Lung (tissue), 12 donors: Measurements from ENCODE around the gene ACIN1. TPM values are rescaled to one million over a fixed set of nuclear protein-coding genes. Genes with fewer than 3 reads are reported as not detected.
A peak's percentile ranks its signal among the peaks of the same experiment; 100 is the strongest.

Experiments used
- ATAC-seq: fragments of 200-7000 bp; cut with Tn5 transposase; one replicate; pipeline ENCODE4 v1.9.1; 2020; ENCODE audit warnings: moderate number of reproducible peaks; ENCODE audit not compliant: insufficient read depth, low FRiP score
- DNase-seq, 3 donors: peaks; one replicate each; pipeline ENCODE4 v3.0.0-alpha.2; 2013 to 2017
- H3K27ac ChIP-seq, 2 donors: one replicate each; pipeline ENCODE4 v1.5.1; 2013; ENCODE audit warnings: mild to moderate bottlenecking in 2 of 2, moderate library complexity in 2 of 2, control low read depth in 1 of 2, inconsistent platforms in 1 of 2, low read depth in 1 of 2, low read length in 1 of 2
- H3K27me3 ChIP-seq, 3 donors: one replicate each; pipeline ENCODE4 v1.5.1; 2013; ENCODE audit warnings: low read length in 2 of 3; ENCODE audit not compliant: control insufficient read depth in 3 of 3, insufficient read depth in 3 of 3
- H3K36me3 ChIP-seq, 4 donors: one replicate each; pipeline ENCODE4 v1.5.1; 2013; ENCODE audit warnings: low read length in 4 of 4, mild to moderate bottlenecking in 1 of 4, moderate library complexity in 1 of 4; ENCODE audit not compliant: control insufficient read depth in 4 of 4, insufficient read depth in 4 of 4
- H3K4me1 ChIP-seq, 5 donors: one replicate each; pipeline ENCODE4 v1.5.1; 2013; ENCODE audit warnings: low read length in 5 of 5, mild to moderate bottlenecking in 2 of 5, moderate library complexity in 1 of 5; ENCODE audit not compliant: control insufficient read depth in 5 of 5, insufficient read depth in 5 of 5
- H3K4me3 ChIP-seq: one replicate; pipeline ENCODE4 v1.5.1; 2013; ENCODE audit warnings: mild to moderate bottlenecking, control low read depth, moderate library complexity
- H3K9ac ChIP-seq, 2 donors: one replicate each; pipeline ENCODE4 v1.5.1; 2013; ENCODE audit warnings: low read length in 2 of 2, control low read depth in 1 of 2; ENCODE audit not compliant: insufficient read depth in 1 of 2
- H3K9me3 ChIP-seq, 4 donors: one replicate each; pipeline ENCODE4 v1.5.1; 2013; ENCODE audit warnings: low read length in 3 of 4, mild to moderate bottlenecking in 1 of 4, moderate library complexity in 1 of 4; ENCODE audit not compliant: control insufficient read depth in 4 of 4, insufficient read depth in 3 of 4
- WGBS, 2 donors: extraction: QIAGEN DNeasy Blood & Tissue Kit; methylation state at CpG; one replicate each; pipeline ENCODE4 v1.1.7; 2013; 5-methylcytosine and 5-hydroxymethylcytosine counted together
- polyA plus RNA-seq, 2 donors: library from polyadenylated mRNA; stranded (reverse); fragments of 200-250 nt; gene quantifications; one replicate each; pipeline ENCODE4 v1.2.1, GENCODE V29; 2013
- total RNA-seq, 2 donors: library from RNA; depleted of rRNA in 1 of 2; stranded (reverse); fragments of >200 nt in 1 of 2; gene quantifications; one replicate each; pipeline ENCODE4 v1.2.1, GENCODE V29; 2014 to 2021
- TF ChIP-seq, protein P1 (sequence below): IDR thresholded peaks from 2 replicates; pipeline ENCODE4 v1.5.1; 2012; ENCODE audit warnings: mild to moderate bottlenecking; ENCODE audit errors: control extremely low read depth, extremely low read depth
- donor health status: control.
- donor health status: control.
- donor health status: Bipolar disorder and iron deficiency.
- donor health status: healthy.
- donor health status: DM: yes; HTN: yes; CAD: no.

ACIN1 gene
- total and polyA plus RNA-seq, 4 donors: 76.3 to 154 (median 115) TPM

DNA sequence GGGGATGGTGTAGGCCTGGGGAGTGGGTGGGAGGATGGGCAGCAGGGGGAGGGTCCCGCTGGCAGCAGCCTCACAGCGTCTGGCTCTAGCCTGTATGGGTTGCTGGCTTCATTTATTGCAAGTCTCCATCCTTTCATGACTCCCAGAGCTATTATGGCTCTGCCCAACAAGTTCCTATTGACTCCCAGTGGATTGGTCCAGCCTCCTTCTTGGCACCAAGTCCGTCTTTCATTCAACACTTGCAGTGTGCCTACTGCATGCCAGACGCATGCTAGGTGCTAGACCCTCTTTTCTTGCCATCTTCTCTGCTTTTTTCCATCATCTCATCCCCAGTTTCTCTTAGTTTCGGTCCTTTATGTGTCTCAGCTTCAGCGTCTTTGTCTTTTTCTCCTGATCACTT, 51.8 kb downstream of the ACIN1 start:
- DNase-seq: no peak

DNA sequence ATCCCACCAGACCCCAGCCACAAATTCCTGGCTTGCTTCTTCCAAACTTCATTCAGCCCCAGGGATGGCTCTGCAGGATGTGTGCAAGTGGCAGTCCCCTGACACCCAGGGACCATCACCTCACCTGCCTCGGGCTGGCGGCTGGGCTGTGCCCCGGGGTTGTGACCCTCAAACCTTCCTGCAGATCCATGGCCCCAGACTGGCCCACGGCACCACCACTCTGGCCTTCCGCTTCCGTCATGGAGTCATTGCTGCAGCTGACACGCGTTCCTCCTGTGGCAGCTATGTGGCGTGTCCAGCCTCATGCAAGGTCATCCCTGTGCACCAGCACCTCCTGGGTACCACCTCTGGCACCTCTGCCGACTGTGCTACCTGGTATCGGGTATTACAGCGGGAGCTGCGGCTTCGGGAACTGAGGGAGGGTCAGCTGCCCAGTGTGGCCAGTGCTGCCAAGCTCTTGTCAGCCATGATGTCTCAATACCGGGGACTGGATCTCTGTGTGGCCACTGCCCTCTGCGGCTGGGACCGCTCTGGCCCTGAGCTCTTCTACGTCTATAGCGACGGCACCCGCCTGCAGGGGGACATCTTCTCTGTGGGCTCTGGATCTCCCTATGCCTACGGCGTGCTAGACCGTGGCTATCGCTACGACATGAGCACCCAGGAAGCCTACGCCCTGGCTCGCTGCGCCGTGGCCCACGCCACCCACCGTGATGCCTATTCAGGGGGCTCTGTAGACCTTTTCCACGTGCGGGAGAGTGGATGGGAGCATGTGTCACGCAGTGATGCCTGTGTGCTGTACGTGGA, 52.6 kb downstream of the ACIN1 start, which contains the start of gene PSMB11:
TSS of gene PSMB11 (plus strand) at position 51 of the 804 bp plus-strand sequence. CDS start at position 65, 14 bp downstream.
- Histone ChIP-seq H3K27ac (no peak within 1 kb of the TSS), H3K4me1 (peaks cover 0 to 13% (median 10%) of the 10 kb centered on the region in 5 donors), H3K9ac (no peak within 1 kb of the TSS), H3K4me3 (no peak within 1 kb of the TSS), H3K9me3 (no peaks in the 10 kb centered on the region), H3K36me3 (no peaks in the 10 kb centered on the region), H3K27me3 (no peaks in the 10 kb centered on the region)
- WGBS, 2 donors: 95 to 96% methylated on average over 36 of the region's 36 CpGs
- no peak for ATAC-seq
- no peak for DNase-seq
- TF ChIP-seq, protein P1, sequence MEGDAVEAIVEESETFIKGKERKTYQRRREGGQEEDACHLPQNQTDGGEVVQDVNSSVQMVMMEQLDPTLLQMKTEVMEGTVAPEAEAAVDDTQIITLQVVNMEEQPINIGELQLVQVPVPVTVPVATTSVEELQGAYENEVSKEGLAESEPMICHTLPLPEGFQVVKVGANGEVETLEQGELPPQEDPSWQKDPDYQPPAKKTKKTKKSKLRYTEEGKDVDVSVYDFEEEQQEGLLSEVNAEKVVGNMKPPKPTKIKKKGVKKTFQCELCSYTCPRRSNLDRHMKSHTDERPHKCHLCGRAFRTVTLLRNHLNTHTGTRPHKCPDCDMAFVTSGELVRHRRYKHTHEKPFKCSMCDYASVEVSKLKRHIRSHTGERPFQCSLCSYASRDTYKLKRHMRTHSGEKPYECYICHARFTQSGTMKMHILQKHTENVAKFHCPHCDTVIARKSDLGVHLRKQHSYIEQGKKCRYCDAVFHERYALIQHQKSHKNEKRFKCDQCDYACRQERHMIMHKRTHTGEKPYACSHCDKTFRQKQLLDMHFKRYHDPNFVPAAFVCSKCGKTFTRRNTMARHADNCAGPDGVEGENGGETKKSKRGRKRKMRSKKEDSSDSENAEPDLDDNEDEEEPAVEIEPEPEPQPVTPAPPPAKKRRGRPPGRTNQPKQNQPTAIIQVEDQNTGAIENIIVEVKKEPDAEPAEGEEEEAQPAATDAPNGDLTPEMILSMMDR: no peak

More for the DNA sequence above, 51.8 kb downstream of the ACIN1 start:
- Histone ChIP-seq H3K4me1 (peaks cover 0 to 15% (median 10%) of the 10 kb centered on the region in 5 donors), H3K27ac (no peak overlapping the region), H3K9ac (peak overlapping the region in 1 of 2 donors; percentile 11), H3K36me3 (no peaks in the 10 kb centered on the region), H3K9me3 (no peaks in the 10 kb centered on the region), H3K4me3 (no peak overlapping the region), H3K27me3 (no peaks in the 10 kb centered on the region)
- WGBS, 2 donors: 92 to 96% methylated on average over 6 of the region's 6 CpGs
- TF ChIP-seq, protein P1: no peak
- no peak for ATAC-seq

DNA sequence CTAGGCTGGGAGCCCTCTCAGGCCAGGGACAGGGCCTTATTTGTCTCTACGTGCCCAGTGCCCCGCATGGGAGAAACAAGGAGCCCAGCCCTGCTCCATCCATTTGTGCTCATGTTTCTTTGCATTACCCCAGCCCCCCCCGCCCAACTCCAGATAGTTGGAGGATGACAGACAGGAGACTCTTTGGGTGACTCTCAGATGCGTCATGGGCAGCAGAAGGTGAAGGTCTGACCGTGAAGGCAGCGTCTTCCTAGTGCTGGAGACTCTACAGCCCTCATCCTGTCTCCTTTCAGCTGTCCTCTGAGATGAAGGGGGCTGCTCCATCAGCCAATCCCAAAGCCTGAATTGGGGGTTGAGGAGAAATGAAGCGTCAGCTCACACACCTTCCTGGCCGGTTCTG, 53.2 kb downstream of the ACIN1 start:
- Histone ChIP-seq H3K27me3 (no peaks in the 10 kb centered on the region), H3K27ac (no peak overlapping the region), H3K9ac (no peak overlapping the region), H3K36me3 (no peaks in the 10 kb centered on the region), H3K4me1 (peaks cover 0 to 13% (median 7%) of the 10 kb centered on the region in 5 donors), H3K4me3 (no peak overlapping the region), H3K9me3 (no peaks in the 10 kb centered on the region)
- ATAC-seq: no peak
- TF ChIP-seq, protein P1: no peak
- DNase-seq: no peak
- 87 to 88% methylated on average over 8 of the region's 8 CpGs for WGBS, 2 donors
